Measurements from ENCODE around the gene LRRIQ1.
"Not testable (repeated sequence)": the region's sequence is repeated elsewhere in the genome, so short reads cannot be mapped to it uniquely, and the experiment has no call there.

LRRIQ1 gene

DNA sequence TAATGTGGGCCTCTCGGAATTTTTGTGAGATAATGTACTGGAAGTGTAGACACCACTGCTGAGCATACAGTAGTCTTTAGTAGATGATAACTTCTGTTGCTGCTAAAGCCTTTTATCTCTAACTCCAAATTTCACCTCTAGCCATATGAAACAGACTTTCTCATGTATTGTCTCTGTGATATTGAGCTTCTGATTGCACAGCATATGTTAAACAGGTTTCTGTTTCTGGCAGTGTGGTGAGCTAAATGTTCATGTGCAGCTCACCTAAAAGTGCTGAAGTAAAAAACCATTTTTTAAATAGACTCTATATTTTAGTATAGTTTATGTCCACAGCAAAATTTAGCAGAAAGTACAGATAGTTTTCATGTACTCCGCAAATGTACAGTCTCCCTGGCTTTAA lies 154.6 kb downstream of the LRRIQ1 start:
- DNase-seq = no peak

DNA sequence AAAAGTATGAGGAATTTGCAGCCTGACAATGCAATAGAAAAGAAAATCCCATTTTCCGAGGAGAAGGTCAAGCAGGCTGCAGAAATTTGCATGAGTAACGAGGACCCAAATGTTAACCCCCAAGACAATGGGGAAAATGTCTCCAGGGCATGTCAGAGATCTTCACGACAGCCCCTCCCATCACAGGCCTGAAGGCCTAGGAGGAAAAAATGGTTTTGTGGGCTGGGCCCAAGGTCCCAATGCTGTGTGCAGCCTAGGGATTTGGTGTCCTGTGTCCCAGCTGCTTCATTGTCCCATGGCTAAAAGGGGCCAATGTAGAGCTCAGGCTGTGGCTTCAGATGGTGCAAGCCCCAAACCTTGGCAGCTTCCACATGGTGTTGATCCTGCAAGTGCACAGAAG lies 167.7 kb downstream of the LRRIQ1 start:
- DNase-seq = not testable (repeated sequence)

DNA sequence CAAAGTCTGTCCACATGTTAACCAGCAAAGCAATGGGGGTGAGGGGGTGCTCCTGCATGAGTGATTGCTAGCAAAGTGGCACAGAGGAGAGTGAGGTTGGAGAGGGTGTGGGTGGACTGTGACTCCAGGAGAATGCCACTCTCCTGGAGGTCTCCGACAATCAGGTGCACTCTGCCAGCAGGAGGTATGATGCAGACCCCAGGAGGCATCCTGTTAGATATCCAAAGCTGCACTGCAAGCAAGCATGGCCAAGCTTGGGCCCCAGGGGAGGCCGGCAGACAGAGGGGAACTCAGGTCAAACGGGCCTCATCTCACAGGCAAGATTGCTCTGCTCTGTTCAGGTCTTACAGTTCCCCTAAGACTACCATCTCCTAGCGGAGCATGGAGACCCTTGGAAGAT lies 170.4 kb downstream of the LRRIQ1 start:
- no peak for DNase-seq

DNA sequence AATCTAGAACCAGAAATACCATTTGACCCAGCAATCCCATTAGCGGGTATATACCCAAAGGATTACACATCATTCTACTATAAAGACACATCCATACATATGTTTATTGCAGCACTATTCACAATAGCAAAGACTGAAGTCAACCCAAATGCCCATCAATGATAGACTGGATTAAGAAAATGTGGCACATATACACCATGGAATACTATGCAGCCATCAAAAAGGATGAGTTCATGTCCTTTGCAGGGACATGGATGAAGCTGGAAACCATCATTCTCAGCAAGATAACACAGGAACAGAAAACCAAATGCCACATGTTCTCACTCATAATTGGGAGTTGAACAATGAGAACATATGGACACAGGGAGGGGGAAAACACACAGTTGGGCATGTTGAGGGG lies 188.2 kb downstream of the LRRIQ1 start:
- DNase-seq = not testable (repeated sequence)

DNA sequence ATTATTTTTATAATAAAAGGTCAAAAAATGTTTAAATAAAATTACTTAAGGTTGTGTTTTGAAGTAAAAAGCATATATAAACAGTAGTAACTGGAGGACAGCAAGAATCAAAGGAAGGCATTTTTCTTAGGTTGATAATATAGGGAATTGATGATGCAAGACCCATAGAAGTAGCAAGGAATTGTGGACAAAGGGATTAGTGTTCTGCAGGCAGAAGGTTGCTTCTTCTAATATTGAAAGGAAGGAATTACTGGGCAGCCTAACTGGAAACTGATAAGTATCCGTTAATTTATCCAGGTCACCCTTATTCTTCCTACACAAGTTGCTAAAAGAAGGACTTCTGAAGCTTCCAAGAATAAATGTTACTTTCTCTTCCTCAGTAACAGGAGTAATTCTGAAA lies 189.3 kb downstream of the LRRIQ1 start:
- DNase-seq = no peak

DNA sequence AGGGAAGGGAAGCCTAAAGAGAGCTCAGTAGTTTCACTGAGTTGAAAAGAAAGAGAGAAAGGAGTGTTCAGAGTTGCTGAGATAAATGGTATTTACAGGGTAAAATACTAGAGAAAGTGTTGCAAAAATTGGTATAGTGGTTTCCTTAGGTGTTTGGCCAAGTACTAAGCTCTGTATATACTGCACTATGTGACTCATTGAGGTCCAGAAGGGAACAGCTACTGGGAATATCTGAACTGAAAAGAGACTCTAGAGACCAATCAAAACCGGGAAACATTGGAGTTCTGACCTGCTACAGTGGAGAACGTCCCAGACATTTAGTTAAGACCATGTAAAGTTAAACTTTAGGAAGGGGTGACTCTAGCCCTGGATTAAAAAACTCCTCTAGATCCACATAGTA lies 201.2 kb downstream of the LRRIQ1 start:
- DNase-seq = no peak

DNA sequence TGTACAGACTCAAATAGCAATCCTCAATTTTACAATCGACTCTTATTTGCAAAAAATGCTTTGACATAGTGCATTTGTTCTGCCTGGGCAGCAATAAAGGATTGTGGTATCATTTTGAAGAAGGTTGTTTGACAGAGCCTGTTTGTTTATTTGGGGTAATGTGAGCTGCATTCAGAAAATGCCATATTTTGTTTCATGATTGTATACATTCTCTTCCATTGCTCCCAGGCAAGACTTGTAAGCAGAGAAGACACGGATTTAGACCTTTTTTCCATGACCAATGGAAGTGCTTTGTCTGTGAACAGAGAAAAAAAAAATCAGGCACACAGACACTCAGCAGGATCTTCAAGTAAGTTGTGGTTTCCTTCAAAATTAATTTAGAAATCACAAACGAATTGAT lies 208.4 kb downstream of the LRRIQ1 start:
- no peak for DNase-seq

DNA sequence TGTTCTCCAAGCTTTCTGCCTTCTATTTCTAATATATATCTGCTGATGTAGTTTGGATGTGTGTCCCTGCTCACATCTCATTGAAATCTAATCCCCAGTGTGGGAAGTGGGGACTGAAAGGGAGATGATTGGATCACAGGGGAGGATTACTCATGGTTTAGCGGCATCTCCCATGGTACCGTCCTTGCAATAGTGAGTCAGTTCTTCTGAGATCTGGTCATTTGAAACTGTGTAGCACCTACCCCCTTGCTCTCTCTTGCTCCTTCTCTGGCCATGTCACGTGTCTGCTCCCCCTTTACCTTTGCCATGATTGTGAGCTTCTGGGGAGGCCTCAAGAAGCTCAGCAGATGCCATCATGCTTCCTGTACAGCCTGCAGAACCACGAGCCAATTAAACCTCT lies 217.7 kb downstream of the LRRIQ1 start:
- no peak for DNase-seq

DNA sequence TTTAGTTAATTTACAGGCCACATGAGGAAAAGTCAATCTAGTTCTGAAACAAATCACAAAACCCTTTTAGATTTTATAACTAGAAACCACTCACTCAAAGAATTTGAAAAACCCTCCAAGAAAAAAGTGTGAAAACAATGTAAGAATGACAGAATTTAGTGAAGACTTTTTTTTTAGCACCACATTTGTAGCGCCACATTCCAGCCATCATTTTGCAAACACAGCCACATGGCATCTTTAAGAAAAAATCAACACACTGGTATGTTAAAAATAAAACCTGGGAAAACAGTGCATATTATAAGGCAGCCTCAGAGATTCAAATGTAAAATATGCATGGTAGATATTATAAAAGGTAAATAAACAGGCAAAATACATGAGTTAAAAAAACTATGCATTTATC lies 221.5 kb downstream of the LRRIQ1 start:
- no peak for DNase-seq

DNA sequence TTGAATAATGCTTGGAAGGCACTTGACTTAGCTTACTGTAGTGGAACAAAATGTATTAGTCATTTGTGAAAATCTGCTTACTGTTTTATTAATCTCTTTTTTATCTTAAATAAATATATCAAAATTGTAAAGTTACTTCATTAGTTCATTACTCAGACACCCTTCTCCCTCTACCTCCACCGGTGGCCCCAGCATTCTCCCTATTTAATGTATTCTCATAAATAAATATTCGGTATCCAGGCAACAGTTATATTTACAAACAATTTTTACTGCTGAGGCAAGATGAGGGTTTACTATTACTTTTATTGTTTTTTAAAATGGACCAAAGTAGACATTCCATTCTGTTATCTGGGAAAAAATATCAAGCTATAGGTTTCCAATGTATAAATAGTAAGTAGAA lies 224.3 kb downstream of the LRRIQ1 start:
- no peak for DNase-seq

DNA sequence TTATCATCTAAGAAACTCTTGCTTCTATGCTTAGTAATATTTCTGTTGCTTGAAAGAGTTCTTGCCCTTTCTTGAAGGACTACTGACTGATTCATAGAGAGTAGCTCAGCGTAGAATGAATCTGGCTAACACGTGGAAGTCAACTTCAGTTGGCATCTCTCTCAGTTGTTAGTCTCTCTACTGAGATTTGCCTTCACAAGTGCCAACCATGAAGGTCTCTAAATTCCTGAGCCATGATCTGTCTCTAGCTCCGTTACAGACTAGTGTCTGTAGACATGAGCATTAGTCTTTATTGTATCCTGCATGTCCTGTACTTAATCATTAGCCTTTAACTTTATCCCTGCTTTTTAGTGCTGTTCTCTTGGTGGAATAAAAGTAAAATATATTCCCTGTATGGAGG lies 224.7 kb downstream of the LRRIQ1 start:
- DNase-seq = no peak

DNA sequence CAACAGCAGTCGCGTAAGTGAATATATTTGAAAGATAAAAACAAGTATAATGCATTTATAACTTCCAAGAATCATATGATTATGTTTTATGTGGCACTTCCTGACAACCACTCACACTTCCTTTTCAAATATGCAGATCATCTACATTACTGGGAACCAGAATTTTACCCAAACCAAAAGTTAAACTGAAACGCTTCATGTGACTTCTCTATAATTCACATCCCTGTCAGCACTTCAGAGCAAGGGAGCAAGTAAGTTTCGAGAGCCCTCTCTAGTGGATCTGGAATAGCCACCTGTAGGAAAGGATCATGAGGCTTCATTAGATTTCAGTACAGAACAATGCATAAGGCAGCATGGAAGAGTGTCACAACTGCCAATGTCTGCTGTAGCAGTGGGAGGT lies 230.2 kb downstream of the LRRIQ1 start:
- no peak for DNase-seq

DNA sequence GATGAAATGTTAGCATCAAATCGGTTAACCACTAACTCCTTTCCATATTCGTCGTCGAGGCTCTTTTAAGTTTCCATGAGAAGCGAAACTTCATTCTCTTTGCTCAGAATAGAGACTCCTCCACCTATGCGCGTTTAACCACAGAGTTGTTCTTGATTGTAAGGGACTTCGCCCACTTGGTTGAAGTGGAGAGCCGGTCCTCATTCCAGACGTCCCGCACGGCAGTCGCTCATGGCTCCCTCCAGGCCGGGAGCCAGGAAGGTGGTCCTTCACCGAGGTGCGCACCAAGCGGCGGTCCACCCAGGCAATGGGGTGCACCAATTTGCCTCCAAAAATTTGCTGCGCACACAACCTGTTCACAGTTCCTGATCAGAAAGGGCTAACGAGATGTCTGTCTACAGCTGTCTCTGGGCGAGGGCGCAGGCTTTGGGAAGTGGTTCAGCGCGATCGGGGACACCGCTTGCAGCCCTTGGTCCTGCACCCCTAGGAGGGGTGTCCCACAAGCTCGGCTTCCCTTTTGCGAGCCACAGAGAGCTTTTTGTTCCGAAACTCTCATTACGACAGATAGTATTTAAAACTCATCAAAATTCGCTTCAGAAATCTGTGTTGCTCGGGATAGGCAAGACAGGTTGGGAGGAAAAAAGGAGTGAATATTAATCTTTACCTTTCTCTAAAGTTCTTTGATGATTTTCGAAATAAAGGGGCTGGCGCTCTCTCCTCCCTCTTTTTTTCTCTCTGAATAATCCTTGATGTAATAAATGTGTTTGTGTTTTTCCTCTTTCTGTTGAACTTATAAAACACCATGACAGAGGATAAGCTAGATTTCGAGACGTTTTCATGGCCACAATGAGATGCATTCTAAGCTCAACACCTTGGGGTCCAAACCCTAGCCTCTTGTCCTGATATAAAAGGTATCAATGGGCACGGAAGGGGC lies 237.5 kb downstream of the LRRIQ1 start:
- no peak for DNase-seq

DNA sequence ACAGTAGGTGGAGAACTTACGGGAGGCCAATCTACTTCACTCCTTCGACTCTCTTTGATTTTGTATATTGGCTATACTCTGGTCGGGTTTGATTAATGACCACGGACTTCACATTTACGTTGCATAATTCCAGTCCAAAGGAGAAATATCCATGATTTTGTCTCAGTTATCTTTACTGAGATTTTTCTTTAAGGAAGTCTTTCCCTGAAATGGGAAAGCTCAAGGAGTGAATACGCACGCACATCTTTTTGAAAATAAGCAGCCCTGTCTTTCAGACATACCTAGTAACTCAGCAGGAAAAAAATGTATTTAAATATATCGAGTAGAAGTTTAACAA lies 238.1 kb downstream of the LRRIQ1 start:
- no peak for DNase-seq

DNA sequence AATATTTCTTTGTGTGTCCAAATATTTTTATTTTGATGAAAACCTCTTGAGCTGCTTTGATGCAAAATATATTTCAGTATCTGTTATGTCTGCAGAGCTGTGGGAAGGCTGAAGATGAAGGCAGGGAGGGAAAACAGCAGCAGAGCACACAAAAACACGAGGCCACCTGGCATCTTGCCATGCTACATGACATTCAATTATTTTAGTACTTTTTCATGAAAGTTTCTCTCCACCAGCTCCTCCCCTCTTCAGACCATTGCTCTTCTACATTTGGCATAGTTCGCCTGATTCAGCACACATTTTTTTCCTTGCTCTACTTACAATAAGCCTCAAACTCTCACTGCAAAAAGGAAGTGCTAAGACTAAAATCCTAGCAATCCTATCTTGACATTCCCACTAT lies 239.2 kb downstream of the LRRIQ1 start:
- DNase-seq = no peak

DNA sequence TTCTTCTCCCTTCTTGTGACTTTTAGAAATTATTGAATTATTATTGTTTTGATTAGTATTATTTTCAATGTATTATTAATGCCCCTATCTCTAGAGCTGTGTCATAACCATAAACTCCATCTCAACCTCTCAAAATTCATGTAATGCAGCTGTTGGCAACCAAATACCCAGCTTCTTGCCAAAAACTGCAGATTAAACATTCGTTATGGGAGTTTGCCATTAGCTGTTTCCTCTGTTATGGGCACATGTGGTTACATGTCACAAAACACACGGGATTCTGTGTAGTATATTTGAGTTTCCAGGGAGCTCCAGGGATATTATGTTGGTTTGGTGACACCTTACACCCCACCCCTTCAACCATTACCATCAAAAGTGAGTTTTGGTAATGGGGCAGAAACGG lies 241.0 kb downstream of the LRRIQ1 start:
- DNase-seq = no peak

DNA sequence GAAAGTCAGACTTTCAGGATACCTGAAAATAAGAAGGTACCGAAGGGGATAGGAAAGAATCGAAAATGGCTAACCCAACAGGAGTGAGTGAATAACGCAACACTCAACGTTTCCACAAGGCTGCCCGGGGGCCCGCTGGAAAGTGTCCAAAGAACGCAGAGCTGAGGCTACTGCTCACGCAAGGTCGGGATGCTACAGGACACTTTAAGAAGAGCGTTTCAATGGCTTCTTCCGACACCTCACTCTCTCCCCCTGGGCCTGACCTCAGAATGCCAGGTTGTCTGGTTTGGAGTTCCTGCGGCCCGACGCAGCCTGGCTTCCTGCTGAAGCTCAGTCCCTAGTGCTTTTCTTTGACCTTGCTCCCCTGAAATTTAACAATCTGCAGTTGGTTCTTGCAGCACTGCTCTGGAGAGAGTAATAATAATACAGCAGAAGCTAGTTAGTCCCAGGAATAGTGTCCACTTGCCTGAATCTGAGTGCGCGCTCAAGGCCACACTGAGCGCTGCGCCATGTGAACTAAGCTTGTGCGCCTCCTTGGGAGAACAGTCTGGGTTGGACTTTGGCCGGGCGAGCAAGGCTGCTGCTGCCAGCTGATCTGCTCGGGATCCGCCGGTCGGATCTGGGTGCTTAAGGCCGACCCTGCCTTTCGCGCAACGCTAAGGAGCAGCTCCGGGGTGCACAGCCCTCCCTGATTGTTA lies 241.9 kb downstream of the LRRIQ1 start:
- DNase-seq = no peak

DNA sequence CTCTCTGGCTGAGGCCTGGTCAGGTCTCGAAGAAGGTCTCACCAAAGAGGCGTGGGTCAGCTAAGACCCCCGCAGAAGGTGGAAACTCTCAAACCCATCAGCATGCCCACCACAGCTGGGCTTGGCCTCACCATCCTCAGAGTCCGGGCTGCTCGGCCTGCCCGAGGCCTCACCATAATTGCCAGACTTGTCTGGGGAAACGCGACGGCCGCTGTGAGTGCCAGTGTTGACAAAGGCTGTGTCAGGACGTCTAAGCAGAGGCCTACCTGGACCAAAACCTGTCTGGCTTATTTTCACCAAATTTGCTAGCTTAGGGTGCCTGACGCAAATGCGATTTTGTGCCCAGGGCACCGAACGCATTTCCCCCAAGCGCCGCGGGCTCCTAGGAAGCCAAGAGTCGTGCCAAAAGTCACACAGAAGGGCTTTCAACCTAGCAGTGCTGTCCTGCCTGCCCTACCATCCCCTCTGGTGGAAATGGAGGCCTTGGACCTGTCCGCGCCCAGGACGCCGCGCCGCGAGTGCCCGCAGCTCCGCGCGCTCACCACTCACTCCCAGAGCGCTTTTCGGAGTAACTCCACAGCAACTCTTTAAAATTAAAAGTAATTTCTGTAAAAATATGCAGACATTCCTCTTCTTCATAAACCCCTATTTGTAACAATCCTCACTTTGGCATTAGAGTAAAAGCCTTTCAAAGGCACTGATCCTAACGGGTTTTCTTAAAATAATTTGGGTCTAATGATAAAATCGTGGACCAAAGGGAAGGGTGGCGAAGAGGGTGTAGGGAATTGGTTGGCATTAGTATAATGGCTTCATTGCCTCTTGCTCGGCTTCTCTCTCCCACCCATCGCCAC lies 242.7 kb downstream of the LRRIQ1 start:
- DNase-seq = no peak

DNA sequence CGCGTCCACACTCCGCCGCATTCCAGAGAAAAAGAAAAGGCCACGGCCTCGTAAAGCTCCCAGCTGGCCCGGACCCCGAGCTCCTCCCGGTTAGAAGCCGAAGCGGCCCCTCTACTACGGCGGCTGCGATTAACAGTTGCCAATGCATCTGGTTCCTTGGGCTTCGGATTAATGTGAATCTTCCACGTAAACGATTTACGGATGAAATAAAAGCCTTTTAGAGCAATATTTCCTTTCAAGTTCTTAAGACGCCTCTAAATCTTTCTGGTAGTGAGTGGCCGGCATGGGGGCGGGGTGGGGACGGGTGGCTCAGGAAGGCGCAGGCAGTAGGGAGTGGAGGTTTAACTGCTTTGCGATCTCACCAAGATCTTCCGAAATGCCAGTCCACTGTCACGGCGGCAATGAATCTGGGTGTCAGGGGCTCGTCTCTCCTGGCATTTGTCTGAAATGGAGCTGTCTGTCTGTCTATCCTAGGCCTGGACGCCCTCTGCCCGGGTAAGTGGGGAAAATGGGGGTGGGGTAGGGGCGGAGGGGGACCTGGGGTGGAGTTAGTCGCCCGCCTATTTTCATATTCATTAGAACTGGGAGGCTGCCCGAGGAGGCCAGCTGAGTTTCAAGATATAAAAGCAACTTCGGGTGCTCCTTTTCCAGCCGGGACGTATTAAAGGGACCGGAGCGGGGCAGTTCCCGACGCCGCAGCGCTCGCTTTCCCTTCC lies 243.5 kb downstream of the LRRIQ1 start:
- no peak for DNase-seq

DNA sequence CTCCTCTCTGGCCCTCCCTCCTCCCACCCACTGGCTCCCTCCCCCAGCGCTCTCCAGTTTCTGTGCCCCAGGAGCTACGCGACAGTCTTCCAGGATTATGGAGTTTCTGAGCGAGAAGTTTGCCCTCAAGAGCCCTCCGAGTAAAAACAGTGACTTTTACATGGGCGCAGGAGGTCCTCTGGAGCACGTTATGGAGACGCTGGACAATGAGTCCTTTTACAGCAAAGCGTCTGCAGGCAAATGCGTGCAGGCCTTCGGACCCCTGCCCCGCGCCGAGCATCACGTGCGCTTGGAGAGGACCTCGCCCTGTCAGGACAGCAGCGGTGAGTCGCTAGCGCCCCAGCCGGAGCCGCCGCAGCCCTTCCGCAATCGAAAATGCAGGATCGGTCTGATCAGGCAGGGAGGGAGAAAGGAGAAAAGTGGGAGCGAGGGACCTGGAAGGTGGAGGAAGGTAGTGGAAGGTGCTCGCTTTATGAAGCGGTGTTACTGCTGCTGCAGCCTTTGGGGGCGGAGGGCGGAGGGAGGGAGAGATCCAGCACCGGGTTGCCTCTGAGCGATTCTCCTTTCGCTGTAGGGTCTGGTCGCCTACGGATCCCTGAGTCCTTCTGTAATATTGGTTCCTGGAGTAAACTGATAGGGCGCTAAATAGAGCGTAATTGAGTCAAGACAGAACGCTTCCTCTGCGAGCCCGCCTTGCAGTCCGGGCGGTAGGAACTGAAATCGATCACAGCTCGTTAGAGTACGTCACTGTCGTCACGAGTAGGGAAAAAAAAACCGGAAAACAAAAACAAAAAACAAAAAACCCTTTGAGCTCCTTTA lies 244.2 kb downstream of the LRRIQ1 start, which contains the start of gene ALX1:
ALX1 (plus strand) TSS at position 56 of the 819 bp plus-strand sequence; CDS start at position 98, 42 bp downstream.
- no peak for DNase-seq

DNA sequence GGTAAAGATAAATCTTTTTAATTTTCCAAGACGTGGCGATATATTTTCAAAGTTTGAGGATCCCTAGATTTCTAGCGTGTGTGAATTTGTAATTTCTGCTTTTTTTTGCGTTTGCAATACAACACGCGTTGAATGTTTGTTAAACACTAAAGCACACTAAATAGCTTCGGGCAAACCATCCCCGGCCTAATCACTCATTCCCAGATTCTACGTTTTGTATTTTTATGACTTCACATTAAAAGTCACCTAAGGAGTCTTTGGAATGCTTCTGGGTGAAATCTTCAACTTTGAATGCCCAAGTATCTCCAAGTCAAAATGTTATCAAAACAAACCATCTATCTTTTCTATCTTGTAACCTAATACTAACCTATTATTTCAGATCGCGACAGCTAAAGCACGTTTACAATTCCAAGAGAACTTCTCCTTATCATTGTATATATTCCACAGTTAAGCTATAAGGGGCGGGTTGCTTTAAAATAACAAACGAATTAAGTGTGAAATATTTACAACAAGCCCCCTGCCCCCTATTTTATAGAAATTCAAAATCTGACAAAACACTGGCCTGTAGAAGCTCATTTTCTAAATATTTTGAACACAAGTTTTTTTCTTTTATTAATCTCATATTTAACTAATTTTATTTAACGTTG lies 245.0 kb downstream of the LRRIQ1 start:
- DNase-seq = no peak
